ENCODE results near the gene STK17B.
"Not testable (repeated sequence)": the region's sequence is repeated elsewhere in the genome, so short reads cannot be mapped to it uniquely, and the experiment has no call there.

The STK17B gene

DNA sequence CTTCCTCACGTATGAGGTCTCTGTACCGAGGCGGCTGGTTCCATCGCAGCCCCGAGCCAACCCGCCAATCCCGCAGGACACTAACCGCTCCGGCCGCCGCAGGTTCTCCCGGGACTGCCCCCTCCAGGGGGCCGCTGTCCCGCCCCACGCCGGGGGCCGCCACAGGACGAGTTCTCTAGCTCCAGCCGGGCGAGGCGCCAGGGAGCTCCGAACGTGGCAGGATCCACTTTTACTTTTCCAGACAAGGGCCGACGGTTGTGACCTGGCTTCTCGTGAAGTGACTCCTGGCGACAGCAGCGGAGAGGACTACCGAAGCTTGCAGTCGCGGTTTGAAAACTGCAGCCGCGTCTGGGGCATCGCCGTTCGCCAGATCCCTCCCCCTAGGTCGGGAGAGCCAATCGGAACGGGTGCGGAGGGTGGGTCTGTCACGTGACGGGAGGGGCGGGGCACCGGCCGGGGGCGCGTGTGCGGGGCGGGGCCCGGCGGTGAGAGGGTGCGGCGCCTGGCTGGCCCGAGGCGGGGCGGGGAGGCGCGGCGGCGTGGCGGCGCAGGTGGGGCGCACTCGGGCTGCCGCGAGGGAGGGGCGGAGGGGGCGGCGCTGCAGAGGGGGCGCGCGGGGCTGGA, at the start of gene STK17B:
STK17B (minus strand) TSS at position 331 of the 624 bp plus-strand sequence. CDS start 8,195 bp downstream, outside the sequence.
- DNase-seq (ENCODE audit: low spot score) = peak; percentile 97

GRCh38 chr2:196220671-196221070, 49.3 kb upstream of the STK17B start:
- no peak for DNase-seq (ENCODE audit: low spot score)

DNA sequence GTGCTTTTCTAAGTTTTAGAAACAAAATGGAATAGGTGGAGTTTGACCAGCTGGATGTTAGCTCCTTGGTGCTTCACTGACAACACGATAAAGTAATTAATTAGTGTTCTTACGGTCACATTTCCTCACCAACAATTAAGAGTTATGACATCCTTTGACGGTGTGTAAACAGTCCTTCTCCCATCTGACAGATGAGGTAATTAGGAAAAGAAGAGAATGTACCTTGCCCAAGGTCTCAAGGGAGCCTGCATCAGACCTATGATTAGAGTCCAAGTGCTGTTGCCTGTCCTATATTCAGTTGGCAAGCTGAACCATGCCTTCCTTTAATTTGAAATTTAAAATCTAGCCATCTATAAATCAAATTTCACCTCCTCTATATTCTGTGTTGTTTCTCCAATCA, 48.3 kb upstream of the STK17B start:
- no peak for DNase-seq (ENCODE audit: low spot score)

- DNase-seq (ENCODE audit: low spot score) = no peak
Measured at GRCh38 chr2:196218106-196218505, 46.7 kb upstream of the STK17B start.

DNA sequence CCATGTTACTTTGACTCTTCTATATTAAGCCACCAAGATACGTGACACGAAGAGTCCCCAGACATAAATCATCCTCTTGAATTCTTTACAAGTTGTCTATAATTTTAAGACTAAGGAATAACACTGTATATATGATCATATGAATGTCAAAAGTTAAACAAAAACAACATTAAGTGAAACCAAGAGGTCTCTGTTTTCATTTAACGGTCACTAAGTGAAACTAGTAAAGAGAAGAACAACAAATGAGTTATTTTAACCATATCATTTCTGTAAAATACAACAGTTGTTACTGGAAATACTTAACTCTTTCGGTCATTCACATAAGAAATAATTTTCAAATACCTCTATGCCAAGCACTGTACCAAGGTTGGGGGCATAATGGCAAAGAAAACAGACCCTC, 45.7 kb upstream of the STK17B start:
- no peak for DNase-seq (ENCODE audit: low spot score)

DNA sequence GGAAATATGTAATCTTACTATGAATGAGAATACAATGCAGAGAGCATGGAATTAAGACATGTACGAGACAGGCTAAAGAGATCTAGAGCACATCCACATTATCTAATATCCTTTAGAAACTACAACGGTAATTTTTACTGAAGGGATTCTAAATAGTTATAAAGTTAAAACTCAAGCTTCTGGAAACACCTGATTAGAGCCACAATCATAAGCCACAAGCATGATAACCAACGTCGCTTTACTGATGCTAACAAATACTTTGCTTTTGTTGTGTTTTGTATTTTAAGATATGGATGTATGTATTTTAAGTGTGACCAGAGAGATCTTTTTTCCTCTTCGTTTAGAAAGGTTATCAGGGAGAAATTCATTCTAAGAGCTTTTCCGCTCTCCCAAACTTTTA, 44.0 kb upstream of the STK17B start:
- DNase-seq (ENCODE audit: low spot score) = no peak

GRCh38 chr2:196214156-196214555, 42.8 kb upstream of the STK17B start:
- DNase-seq (ENCODE audit: low spot score) = no peak

- no peak for DNase-seq (ENCODE audit: low spot score)
Measured at GRCh38 chr2:196213252-196213980, 42.0 kb upstream of the STK17B start.

DNA sequence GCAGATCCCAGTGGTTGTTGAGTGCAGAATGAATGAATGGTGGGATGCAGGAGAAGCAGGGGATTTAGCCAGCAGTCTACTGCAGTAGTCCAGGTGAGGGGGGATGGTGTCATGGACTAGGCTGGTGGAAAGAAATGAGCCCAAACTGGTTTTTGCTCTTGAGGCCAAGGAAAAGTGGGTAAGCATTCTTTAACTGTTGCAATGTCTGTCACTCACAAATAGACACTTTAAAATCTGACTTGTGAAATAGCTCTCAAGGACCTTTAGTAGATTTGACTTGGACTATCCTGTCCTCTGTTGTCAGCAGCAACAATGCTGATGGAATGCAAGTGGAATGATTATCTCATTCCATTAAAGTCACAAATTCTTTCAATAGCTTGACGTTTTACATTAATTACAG, 37.5 kb upstream of the STK17B start:
- DNase-seq (ENCODE audit: low spot score) = no peak

GRCh38 chr2:196206804-196207203, 35.4 kb upstream of the STK17B start:
- no peak for DNase-seq (ENCODE audit: low spot score)

DNA sequence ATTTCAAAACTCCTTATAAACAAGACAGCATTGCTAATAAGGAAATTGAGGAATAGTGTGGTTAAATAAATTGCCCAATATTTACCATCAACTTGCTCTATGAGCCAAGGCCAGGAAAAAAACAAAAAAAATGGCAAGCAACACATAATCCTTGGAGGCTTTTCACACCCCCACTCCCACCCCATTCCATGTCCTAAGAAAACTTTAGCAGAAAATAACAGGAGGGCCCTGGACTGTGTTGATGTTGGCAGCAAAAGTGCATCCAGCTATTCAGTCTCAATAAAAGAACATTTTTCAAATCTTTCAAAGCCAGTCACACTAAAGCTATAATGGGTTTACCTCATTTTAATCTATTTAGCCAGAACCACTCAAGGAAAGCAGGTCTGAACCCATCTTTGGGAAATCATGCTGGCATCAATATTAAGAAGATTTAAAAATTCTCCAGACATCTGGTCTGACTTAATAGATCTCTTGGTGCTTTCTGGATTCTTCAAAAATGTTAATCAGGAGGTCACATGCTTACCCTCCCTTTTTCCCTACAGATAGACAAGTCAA, 34.6 kb upstream of the STK17B start:
- DNase-seq (ENCODE audit: low spot score) = no peak

DNA sequence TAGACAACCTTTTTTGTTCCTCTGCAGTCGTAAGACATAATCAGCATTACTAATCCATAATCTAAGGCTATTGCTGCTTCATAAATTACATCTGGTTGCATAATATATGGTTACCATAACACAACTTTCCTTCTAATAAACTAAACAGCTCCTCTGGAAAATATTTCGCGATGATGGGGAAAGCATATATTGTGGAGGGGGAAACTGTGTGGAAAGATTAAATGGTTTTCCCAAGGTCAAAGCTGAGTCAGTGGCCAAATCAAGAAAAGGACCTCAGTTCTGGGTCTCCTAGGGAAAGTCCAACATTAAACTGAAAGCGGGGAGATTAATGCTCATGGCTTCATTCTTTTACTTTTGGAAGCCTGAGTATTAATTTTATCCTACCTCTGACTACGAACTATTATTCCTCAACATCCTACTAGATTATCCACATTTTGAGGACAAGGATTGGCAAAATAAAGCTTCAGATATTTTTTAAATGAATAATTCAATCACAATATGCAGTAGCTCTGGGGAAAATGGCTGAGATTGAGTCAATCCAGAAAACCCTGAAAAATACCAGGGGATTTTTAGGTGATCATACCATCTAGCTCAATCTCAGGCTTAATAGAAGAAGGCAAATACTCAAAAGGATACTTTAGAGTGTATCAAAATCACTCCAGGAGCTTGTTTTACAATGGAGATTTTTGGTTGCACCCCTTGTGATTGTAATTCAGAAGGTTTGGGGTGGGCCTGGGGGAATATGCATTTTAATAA, 33.8 kb upstream of the STK17B start:
- no peak for DNase-seq (ENCODE audit: low spot score)

- no peak for DNase-seq (ENCODE audit: low spot score)
Measured at GRCh38 chr2:196201229-196202009, 30.0 kb upstream of the STK17B start.

- no peak for DNase-seq (ENCODE audit: low spot score)
Measured at GRCh38 chr2:196200557-196200956, 29.2 kb upstream of the STK17B start.

DNA sequence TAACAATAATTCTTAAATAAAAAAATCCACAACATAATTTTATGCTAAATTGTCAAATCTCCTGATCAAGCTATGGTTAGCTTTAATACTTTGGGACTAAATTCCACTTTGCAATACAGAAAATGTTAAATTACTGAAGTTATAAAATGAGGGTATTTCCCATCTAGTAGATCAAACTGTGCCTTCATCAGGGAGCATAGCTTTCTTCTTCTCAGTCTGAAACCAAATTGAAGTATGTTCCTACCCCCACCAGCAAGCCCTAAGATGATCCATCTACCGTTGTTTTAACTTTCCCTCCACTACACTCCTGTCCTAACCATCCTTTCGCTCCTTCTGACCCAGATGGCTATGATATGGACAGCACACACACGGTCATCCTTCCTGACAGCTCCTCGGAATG, 24.4 kb upstream of the STK17B start:
- DNase-seq (ENCODE audit: low spot score) = no peak

- DNase-seq (ENCODE audit: low spot score) = no peak
Measured at GRCh38 chr2:196195302-196195701, 23.9 kb upstream of the STK17B start.

DNA sequence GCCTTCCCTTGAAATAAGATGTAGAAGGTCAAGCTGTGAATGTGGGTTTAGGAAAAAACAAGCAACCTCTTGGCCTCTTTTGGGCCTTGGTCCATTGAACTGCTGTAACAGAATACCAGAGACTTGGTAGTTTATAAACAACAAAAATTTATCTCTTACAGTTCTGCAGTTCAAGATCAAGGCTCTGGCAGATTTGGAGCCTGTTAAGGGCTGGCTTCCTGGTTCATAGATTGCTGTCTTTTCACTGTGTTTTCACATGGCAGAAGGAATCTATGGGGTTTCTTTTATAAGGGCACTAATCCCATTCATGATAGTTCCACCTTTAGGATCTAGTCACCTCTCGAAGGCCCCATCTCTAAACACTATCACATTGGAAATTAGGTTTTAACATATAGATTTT, 20.2 kb upstream of the STK17B start:
- no peak for DNase-seq (ENCODE audit: low spot score)

GRCh38 chr2:196187898-196188458, 16.6 kb upstream of the STK17B start:
- no peak for DNase-seq (ENCODE audit: low spot score)

GRCh38 chr2:196187175-196187700, 15.9 kb upstream of the STK17B start:
- not testable (repeated sequence) for DNase-seq (ENCODE audit: low spot score)

GRCh38 chr2:196186266-196186980, 15.0 kb upstream of the STK17B start:
- no peak for DNase-seq (ENCODE audit: low spot score)

DNA sequence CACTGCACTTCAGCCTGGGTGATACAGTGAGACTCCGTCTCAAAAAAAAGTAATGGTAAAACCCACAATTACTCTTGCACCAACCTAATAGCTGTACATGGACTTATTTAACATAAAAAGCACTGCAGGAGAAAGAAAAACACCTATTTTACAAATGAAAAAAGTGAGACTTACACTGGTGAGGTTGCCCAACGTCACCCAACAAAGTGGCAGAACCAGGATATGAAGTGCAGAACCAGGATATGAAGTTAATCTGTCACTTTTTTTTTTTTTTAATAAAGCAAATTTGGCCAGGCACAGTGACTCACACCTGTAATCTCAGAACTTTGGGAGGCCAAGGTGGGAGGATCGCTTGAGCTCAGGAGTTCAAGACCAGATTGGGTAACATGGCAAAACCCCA, 13.5 kb upstream of the STK17B start:
- DNase-seq (ENCODE audit: low spot score) = no peak

All from NAMALWA (cell line).